K562 (cell line): ENCODE measurements around the gene ZNF428.

Experiments used
- GABPA ChIP-seq: fragments of 200-800 bp; sonication (Bioruptor generic); conservative IDR thresholded peaks from 2 replicates; pipeline ENCODE4 v1.6.1; 2016; ENCODE audit warnings: low read depth, missing genetic modification characterization, missing compliant biosample characterization
- KAT2B ChIP-seq: IDR thresholded peaks from one replicate; pipeline ENCODE4 v1.6.1; 2012; ENCODE audit warnings: low read depth, mild to moderate bottlenecking, control low read depth, inconsistent platforms, low read length, moderate library complexity
- LEF1 ChIP-seq: fragments of 450-650 bp; IDR thresholded peaks from 2 replicates; pipeline ENCODE4 v1.6.1; 2016; ENCODE audit warnings: mild to moderate bottlenecking
- TBL1XR1 ChIP-seq, 2 experiments: IDR thresholded peaks; 2 replicates each; pipeline ENCODE4 v1.6.1; 2012; ENCODE audit warnings: improper control_type of control experiment in 2 of 2, low read length in 2 of 2, mild to moderate bottlenecking in 1 of 2
- ZNF217 ChIP-seq: sonication (generic); formaldehyde crosslinking; IDR thresholded peaks from 2 replicates; pipeline ENCODE4 v1.8.0; 2022; ENCODE audit warnings: mild to moderate bottlenecking, missing genetic modification reagents

DNA sequence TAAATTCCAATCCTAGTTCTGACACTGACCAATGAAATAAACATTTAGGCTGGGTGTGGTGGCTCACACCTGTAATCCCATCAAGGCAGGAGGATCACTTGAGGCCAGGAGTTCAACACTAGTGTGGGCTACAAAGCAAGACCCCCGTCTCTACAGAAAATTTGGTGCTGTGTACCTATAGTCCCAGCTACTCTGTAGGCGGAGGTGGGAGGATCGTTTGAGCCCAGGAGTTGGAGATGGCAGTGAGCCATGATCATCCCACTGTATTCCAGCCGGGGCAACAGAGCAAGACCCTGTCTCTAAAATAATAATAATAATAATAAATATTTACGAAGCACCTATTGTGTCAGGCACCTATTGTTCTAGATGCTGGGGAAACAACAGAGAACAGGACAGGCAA is 30.2 kb downstream of the ZNF428 start:
- no peak for TF ChIP-seq KAT2B
- TF ChIP-seq LEF1, result no peak
- no peak for TF ChIP-seq ZNF217 (CRISPR knock-in tag)
- no peak for TF ChIP-seq GABPA (tag)
- TF ChIP-seq TBL1XR1 (IDR thresholded peaks at IDR 0.05; ENCODE audit: low read length in 2 of 2), result no peak
